ENCODE data around the gene LAMA2. TPM values are rescaled to one million over a fixed set of nuclear protein-coding genes. Genes with fewer than 3 reads are reported as not detected.

Gene LAMA2
- total and polyA plus RNA-seq, 10 donors: 0.83 to 66.6 (median 18.8) TPM

GRCh38 chr6:129446272-129447197 lies 563.6 kb downstream of the LAMA2 start:
- Histone ChIP-seq H3K27me3 (replicated peaks in 1 of 7) (no peaks in the 10 kb centered on the region), H3K9me3 (no peaks in the 10 kb centered on the region), H3K27ac (no peak overlapping the region), H3K4me1 (no peaks in the 10 kb centered on the region), H3K4me3 (no peak overlapping the region), H3K36me3 (no peaks in the 10 kb centered on the region)
- TF ChIP-seq POLR2A (IDR thresholded peaks at IDR 0.05) (no peak), POLR2AphosphoS5 (IDR thresholded peaks at IDR 0.05) (no peak)
- TF ChIP-seq, protein P1, sequence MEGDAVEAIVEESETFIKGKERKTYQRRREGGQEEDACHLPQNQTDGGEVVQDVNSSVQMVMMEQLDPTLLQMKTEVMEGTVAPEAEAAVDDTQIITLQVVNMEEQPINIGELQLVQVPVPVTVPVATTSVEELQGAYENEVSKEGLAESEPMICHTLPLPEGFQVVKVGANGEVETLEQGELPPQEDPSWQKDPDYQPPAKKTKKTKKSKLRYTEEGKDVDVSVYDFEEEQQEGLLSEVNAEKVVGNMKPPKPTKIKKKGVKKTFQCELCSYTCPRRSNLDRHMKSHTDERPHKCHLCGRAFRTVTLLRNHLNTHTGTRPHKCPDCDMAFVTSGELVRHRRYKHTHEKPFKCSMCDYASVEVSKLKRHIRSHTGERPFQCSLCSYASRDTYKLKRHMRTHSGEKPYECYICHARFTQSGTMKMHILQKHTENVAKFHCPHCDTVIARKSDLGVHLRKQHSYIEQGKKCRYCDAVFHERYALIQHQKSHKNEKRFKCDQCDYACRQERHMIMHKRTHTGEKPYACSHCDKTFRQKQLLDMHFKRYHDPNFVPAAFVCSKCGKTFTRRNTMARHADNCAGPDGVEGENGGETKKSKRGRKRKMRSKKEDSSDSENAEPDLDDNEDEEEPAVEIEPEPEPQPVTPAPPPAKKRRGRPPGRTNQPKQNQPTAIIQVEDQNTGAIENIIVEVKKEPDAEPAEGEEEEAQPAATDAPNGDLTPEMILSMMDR (IDR thresholded peaks at IDR 0.05 in 8 of 11, conservative IDR thresholded peaks at IDR 0.05 in 3 of 11): no peak
- WGBS, 5 donors: 63 to 76% (median 70%) methylated on average over 6 to 7 of the region's 7 CpGs
- DNase-seq: no peak
- intact Hi-C loops (cut with DNase I; ENCODE audit: low total_unique reads): no loop called here

DNA sequence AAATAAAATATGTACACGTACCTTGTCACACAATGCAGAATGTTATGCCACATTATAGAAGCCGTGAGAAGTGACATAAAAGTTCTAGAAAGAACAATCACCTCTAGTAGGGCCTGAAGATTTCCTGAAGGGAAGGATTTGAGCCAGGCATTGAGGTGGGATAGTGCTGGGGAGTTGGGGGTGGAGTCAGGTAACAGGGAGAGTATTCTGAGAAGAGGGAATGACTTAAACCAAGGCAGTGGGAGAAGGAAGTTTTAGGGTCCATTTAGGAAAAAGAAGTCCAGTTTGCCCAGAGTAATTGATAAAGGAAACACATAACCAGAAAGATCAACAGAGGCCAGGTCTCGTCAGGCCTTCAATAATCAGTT lies 564.2 kb downstream of the LAMA2 start:
- TF ChIP-seq POLR2A (IDR thresholded peaks at IDR 0.05) (no peak), POLR2AphosphoS5 (IDR thresholded peaks at IDR 0.05) (no peak)
- TF ChIP-seq, protein P1 (IDR thresholded peaks at IDR 0.05 in 8 of 11, conservative IDR thresholded peaks at IDR 0.05 in 3 of 11): no peak
- H3K9me3 ChIP-seq: no peaks in the 10 kb centered on the region

DNA sequence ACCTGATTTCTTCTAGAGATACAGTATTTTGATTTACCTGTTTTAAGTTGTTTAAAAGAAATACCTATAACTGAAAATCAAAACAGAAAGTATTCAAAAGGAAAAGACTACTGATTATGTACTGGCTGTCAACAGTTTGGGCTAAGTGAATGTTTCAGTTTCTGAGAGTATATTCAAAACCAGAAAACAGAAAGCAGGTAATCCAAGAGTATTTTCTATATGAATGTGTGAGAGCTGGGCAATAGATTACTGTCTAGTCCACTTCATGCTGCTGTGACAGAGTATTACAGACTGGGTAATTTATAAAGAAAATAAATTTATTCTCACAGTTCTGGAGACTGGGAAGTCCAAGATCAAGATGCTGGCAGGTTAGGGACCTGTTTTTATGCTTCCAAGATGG lies 566.0 kb downstream of the LAMA2 start:
- H3K4me1 ChIP-seq: no peaks in the 10 kb centered on the region
- TF ChIP-seq POLR2A (IDR thresholded peaks at IDR 0.05) (no peak), POLR2AphosphoS5 (IDR thresholded peaks at IDR 0.05) (no peak)
- TF ChIP-seq, protein P1 (IDR thresholded peaks at IDR 0.05 in 8 of 11, conservative IDR thresholded peaks at IDR 0.05 in 3 of 11): no peak

More for the DNA sequence above, 564.2 kb downstream of the LAMA2 start:
- Histone ChIP-seq H3K27me3 (replicated peaks in 1 of 7) (no peaks in the 10 kb centered on the region), H3K27ac (no peak overlapping the region), H3K4me1 (no peaks in the 10 kb centered on the region), H3K4me3 (no peak overlapping the region), H3K36me3 (no peaks in the 10 kb centered on the region)
- no peak for DNase-seq
- 72 to 95% (median 88%) methylated on average over 3 of the region's 3 CpGs for WGBS, 5 donors
- intact Hi-C loops (cut with DNase I; ENCODE audit: low total_unique reads): no loop called here

DNA sequence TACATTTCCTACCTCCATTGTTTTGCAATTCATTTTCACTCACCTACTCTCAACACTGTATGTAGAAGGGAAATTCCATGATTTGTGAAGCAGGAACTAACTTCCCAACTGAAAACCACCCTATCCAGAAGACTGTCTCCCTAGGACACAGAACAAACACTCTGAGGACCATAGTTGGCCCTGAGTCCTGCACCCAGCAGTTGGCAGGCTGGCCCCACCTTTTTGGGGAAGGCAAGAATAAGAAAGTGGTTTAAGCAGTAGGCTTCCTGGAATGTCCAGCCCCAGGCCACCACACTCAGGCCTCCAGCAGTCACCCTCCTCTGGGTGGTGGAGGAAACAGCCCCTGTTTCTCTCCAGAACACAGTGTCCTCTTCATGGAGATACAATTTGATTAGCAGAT lies 568.2 kb downstream of the LAMA2 start:
- Histone ChIP-seq H3K9me3 (no peaks in the 10 kb centered on the region), H3K4me3 (no peak overlapping the region), H3K36me3 (no peaks in the 10 kb centered on the region), H3K27me3 (replicated peaks in 1 of 7) (no peaks in the 10 kb centered on the region), H3K4me1 (no peaks in the 10 kb centered on the region), H3K27ac (no peak overlapping the region)
- no peak for DNase-seq
- intact Hi-C loops (cut with DNase I; ENCODE audit: low total_unique reads): no loop called here
- TF ChIP-seq, protein P1 (IDR thresholded peaks at IDR 0.05 in 8 of 11, conservative IDR thresholded peaks at IDR 0.05 in 3 of 11): no peak
- TF ChIP-seq POLR2AphosphoS5 (IDR thresholded peaks at IDR 0.05): no peak
- TF ChIP-seq POLR2A (IDR thresholded peaks at IDR 0.05): no peak

More for the DNA sequence above, 566.0 kb downstream of the LAMA2 start:
- Histone ChIP-seq H3K27ac (no peak overlapping the region), H3K9me3 (no peaks in the 10 kb centered on the region), H3K4me3 (no peak overlapping the region), H3K27me3 (replicated peaks in 1 of 7) (no peaks in the 10 kb centered on the region), H3K36me3 (no peaks in the 10 kb centered on the region)
- intact Hi-C loops (cut with DNase I; ENCODE audit: low total_unique reads): no loop called here
- no peak for DNase-seq

Measured in spleen (tissue), 11 donors.